Astrocyte of the cerebellum (primary cell): ENCODE data around the gene KRT3.

Experiments
- DNase-seq: peaks from one replicate; pipeline ENCODE4 v3.0.0-alpha.2; 2011; ENCODE audit warnings: low read depth
- H3K4me3 ChIP-seq: 2 replicates; pipeline ENCODE4 v1.5.1; 2011; ENCODE audit warnings: mild to moderate bottlenecking, low read depth, low read length, moderate library complexity
- CTCF ChIP-seq: IDR thresholded peaks from 2 replicates; pipeline ENCODE4 v1.5.1; 2012; ENCODE audit warnings: low read length, low read depth, moderate library complexity, mild to moderate bottlenecking; ENCODE audit errors: missing control alignments
- in situ Hi-C: cut with HindIII; loops from 2 replicates; pipeline ENCODE4 v1.10.0; 2017; ENCODE audit warnings: low sequenced_read_pairs

The KRT3 gene

DNA sequence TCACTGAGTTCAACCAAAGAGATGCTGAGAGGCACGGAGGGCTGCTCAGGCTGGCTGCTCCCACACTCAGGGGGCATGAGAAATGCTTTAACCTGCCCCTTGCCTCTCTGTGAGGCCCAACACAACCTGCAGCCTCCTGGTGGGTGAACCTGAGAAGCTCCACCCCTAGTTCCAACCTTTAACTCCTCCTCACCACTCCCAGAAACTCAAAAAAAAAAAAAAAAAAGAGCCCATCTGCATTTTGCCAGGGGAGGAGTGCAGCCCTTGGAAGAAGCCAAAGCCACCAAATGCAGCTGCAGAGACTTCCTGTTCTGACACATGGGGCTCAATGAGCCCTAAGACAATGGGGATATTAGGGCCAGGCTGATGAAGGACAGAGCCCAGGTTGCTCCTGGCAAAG, 9.1 kb upstream of the KRT3 start:
- in situ Hi-C loops, result no loop called here
- no peak for DNase-seq
- TF ChIP-seq CTCF, result no peak
- H3K4me3 ChIP-seq, result no peak overlapping the region

GRCh38 chr12:52802442-52802841, 6.5 kb upstream of the KRT3 start:
- no peak for TF ChIP-seq CTCF
- in situ Hi-C loops, result no loop called here
- no peak for DNase-seq
- H3K4me3 ChIP-seq, result no peak overlapping the region

GRCh38 chr12:52801773-52802172, 5.9 kb upstream of the KRT3 start:
- in situ Hi-C loops, result no loop called here
- TF ChIP-seq CTCF, result no peak
- DNase-seq, result no peak
- H3K4me3 ChIP-seq, result no peak overlapping the region

- no peak for DNase-seq
- TF ChIP-seq CTCF, result no peak
- in situ Hi-C loops, result no loop called here
These were observed 4.5 kb upstream of the KRT3 start for GRCh38 chr12:52800259-52800917.

GRCh38 chr12:52799505-52800211, 3.7 kb upstream of the KRT3 start:
- in situ Hi-C loops, result no loop called here
- no peak for DNase-seq
- no peak overlapping the region for H3K4me3 ChIP-seq
- TF ChIP-seq CTCF, result no peak

More at GRCh38 chr12:52800259-52800917, 4.5 kb upstream of the KRT3 start:
- no peak overlapping the region for H3K4me3 ChIP-seq

- DNase-seq, result no peak
- H3K4me3 ChIP-seq, result no peak overlapping the region
- TF ChIP-seq CTCF, result no peak
- in situ Hi-C loops, result no loop called here
These were observed 3.0 kb upstream of the KRT3 start for GRCh38 chr12:52798671-52799504.
